Measurements from ENCODE around the gene SPOCK3.

SPOCK3 gene

DNA sequence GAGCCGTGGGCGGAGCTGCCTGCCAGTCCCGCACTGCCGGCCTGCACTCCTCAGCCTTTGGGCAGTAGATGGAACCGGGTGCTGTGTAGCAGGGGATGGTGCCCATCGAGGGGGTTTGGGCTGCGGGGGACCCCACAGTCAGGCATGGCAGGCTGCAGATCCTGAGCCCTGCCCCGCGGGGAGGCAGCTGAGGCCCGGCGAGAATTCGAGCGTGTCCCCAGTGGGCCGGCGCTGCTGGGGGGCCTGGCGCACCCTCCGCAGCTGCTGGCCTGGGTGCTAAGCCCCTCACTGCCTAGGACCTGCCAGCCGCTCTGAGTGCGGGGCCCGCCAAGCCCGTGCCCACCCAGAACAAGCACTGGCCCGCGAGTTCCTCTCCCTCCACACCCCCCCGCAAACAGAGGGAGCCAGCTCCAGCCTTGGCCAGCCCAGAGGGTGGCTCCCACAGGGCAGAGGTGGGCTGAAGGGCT is 391.5 kb downstream of the SPOCK3 start:
- TF ChIP-seq POLR2A (IDR thresholded peaks at IDR 0.05; ENCODE audit: low read depth, low read length), result no peak
- no peak for TF ChIP-seq POLR2AphosphoS5 (IDR thresholded peaks at IDR 0.05; ENCODE audit: low read depth, low read length)
- no peak for TF ChIP-seq TAF1 (IDR thresholded peaks at IDR 0.05; ENCODE audit: borderline replicate concordance, low read depth, low read length)
- DNase-seq (ENCODE audit: insufficient read length) (no peak), FAIRE-seq (no peak)

- no peak for TF ChIP-seq POLR2A (IDR thresholded peaks at IDR 0.05; ENCODE audit: low read depth, low read length)
- TF ChIP-seq TAF1 (IDR thresholded peaks at IDR 0.05; ENCODE audit: borderline replicate concordance, low read depth, low read length), result no peak
- no peak for TF ChIP-seq POLR2AphosphoS5 (IDR thresholded peaks at IDR 0.05; ENCODE audit: low read depth, low read length)
- peak; percentile 50 for FAIRE-seq
- DNase-seq (ENCODE audit: insufficient read length), result no peak
These were observed 394.6 kb downstream of the SPOCK3 start for GRCh38 chr4:166839615-166840251.

DNA sequence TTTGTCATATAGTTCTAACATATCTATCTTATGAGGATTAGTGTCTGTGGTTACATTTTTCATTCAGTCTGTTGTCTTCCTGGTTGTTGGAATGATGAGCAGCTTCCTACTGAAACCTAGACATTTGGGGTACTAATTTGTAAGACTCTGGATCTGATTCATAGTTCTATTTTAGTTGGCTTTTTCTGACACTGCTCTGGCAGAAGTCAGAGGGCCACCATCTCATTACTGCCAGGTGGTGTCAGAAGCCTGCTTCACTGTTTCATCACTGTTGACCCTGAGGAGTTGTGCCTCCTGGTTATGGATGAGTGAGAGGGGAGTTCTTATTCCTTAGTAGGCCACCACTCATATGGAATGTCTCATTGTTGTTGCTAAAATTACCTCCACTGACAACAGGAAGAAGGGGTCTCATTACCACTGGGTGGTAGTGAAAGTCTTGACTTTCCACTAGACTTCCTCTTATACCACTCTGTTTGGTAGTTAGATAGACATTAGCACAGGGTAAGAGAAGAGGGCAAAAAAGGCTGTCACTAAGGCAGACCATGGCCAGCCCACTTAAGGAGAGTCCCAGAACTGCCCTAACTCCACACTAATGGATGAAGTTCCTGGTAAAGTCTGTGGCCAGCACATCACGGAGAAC is 395.2 kb downstream of the SPOCK3 start:
- DNase-seq (ENCODE audit: insufficient read length), result no peak
- TF ChIP-seq TAF1 (IDR thresholded peaks at IDR 0.05; ENCODE audit: borderline replicate concordance, low read depth, low read length) (no peak), POLR2A (IDR thresholded peaks at IDR 0.05; ENCODE audit: low read depth, low read length) (no peak), POLR2AphosphoS5 (IDR thresholded peaks at IDR 0.05; ENCODE audit: low read depth, low read length) (no peak)
- peak; percentile 83 for FAIRE-seq

DNA sequence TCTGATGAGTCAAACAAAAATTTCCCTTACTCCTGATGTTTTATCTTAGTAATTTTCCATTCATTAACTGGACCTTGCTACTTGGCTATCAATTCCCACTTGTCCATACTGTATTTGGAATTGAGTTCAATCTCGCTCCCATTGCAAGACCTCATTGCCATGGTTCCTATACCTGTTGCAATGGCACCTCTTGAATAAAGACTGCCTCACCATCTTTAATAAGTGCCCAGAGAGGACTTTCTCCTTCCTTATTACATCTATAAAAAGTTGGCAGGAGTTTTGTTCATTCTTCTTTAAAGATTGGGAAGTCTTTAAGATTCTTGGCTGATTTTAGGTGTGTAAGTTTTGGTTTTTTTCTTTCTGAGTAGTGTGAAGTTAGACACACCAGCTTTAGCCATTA is 397.4 kb downstream of the SPOCK3 start:
- TF ChIP-seq POLR2AphosphoS5 (IDR thresholded peaks at IDR 0.05; ENCODE audit: low read depth, low read length) (no peak), POLR2A (IDR thresholded peaks at IDR 0.05; ENCODE audit: low read depth, low read length) (no peak), TAF1 (IDR thresholded peaks at IDR 0.05; ENCODE audit: borderline replicate concordance, low read depth, low read length) (no peak)
- no peak for FAIRE-seq
- no peak for DNase-seq (ENCODE audit: insufficient read length)

GRCh38 chr4:166827629-166828028 is 406.7 kb downstream of the SPOCK3 start:
- DNase-seq (ENCODE audit: insufficient read length) (no peak), FAIRE-seq (no peak)
- TF ChIP-seq TAF1 (IDR thresholded peaks at IDR 0.05; ENCODE audit: borderline replicate concordance, low read depth, low read length) (no peak), POLR2A (IDR thresholded peaks at IDR 0.05; ENCODE audit: low read depth, low read length) (no peak), POLR2AphosphoS5 (IDR thresholded peaks at IDR 0.05; ENCODE audit: low read depth, low read length) (no peak)

DNA sequence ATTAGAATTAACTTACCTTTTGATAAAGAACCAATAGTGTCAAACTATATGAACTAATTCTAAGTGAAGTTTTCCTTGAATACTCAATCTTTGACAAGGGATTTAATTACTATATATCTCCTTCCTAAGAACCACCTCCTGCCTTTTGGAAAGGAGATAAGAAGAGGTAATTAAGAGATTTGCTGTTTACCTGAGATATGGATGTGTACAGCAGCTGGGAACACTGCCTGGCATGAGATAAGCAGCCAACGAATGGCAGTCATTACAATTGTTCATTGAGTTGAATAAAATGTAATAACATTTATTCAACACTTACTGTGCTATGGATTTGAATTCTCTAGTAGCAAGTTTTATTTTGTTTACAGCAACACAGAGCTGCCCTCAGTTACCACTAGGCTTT is 407.1 kb downstream of the SPOCK3 start:
- FAIRE-seq, result no peak
- TF ChIP-seq POLR2A (IDR thresholded peaks at IDR 0.05; ENCODE audit: low read depth, low read length) (no peak), TAF1 (IDR thresholded peaks at IDR 0.05; ENCODE audit: borderline replicate concordance, low read depth, low read length) (no peak), POLR2AphosphoS5 (IDR thresholded peaks at IDR 0.05; ENCODE audit: low read depth, low read length) (no peak)

GRCh38 chr4:166823848-166824247 is 410.4 kb downstream of the SPOCK3 start:
- FAIRE-seq, result no peak

More for the DNA sequence above, 407.1 kb downstream of the SPOCK3 start:
- no peak for DNase-seq (ENCODE audit: insufficient read length)

GRCh38 chr4:166823126-166823525 is 411.2 kb downstream of the SPOCK3 start:
- FAIRE-seq (no peak), DNase-seq (ENCODE audit: insufficient read length) (no peak)
- TF ChIP-seq TAF1 (IDR thresholded peaks at IDR 0.05; ENCODE audit: borderline replicate concordance, low read depth, low read length), result no peak

More at GRCh38 chr4:166823848-166824247, 410.4 kb downstream of the SPOCK3 start:
- no peak for TF ChIP-seq POLR2A (IDR thresholded peaks at IDR 0.05; ENCODE audit: low read depth, low read length)
- TF ChIP-seq POLR2AphosphoS5 (IDR thresholded peaks at IDR 0.05; ENCODE audit: low read depth, low read length), result no peak
- no peak for TF ChIP-seq TAF1 (IDR thresholded peaks at IDR 0.05; ENCODE audit: borderline replicate concordance, low read depth, low read length)
- DNase-seq (ENCODE audit: insufficient read length), result no peak

DNA sequence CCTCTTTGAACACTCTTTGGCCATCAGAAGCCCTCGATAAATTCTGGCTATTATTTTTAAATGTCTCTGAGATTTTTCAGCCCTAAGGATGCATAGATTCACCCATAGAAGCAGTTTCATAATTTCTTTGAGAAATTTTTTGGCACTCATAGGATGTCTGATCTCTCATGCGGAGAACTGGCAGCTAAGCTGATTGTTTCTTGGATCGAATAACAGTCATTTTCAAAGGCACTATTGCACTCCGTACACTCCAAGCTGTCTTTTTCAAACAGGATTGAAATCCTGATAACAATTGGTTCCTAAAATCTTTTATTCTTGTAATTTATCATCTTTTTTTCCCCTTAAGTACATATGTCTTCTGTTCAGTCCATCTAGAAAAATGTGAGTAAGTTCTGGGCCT is 411.9 kb downstream of the SPOCK3 start:
- DNase-seq (ENCODE audit: insufficient read length) (no peak), FAIRE-seq (no peak)
- TF ChIP-seq POLR2A (IDR thresholded peaks at IDR 0.05; ENCODE audit: low read depth, low read length) (no peak), POLR2AphosphoS5 (IDR thresholded peaks at IDR 0.05; ENCODE audit: low read depth, low read length) (no peak), TAF1 (IDR thresholded peaks at IDR 0.05; ENCODE audit: borderline replicate concordance, low read depth, low read length) (no peak)

DNA sequence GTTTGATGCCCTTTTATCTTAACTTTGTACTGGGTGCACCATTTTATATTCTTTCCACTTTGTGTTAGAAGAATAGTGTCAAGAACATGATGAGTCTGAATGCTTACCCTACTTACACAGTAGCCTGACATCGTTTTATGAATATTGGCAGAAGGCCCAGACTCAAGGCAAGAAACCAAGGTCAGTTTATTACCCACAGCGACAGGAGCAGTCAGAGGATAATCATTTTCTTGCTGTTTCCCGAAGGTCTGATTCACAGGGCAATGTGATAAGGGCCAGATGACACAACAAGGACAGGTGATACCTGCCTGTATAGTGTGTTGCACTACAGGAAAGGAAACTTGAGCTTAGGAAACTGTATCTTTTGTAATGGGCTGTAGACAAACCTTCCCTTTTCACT is 417.4 kb downstream of the SPOCK3 start:
- TF ChIP-seq TAF1 (IDR thresholded peaks at IDR 0.05; ENCODE audit: borderline replicate concordance, low read depth, low read length) (no peak), POLR2A (IDR thresholded peaks at IDR 0.05; ENCODE audit: low read depth, low read length) (no peak), POLR2AphosphoS5 (IDR thresholded peaks at IDR 0.05; ENCODE audit: low read depth, low read length) (no peak)
- no peak for DNase-seq (ENCODE audit: insufficient read length)
- peak; percentile 14 for FAIRE-seq

- TF ChIP-seq POLR2AphosphoS5 (IDR thresholded peaks at IDR 0.05; ENCODE audit: low read depth, low read length) (no peak), TAF1 (IDR thresholded peaks at IDR 0.05; ENCODE audit: borderline replicate concordance, low read depth, low read length) (no peak), POLR2A (IDR thresholded peaks at IDR 0.05; ENCODE audit: low read depth, low read length) (no peak)
- FAIRE-seq (no peak), DNase-seq (ENCODE audit: insufficient read length) (no peak)
These were observed 425.9 kb downstream of the SPOCK3 start for GRCh38 chr4:166808380-166808779.

GRCh38 chr4:166802346-166802745 is 431.9 kb downstream of the SPOCK3 start:
- no peak for DNase-seq (ENCODE audit: insufficient read length)
- TF ChIP-seq POLR2A (IDR thresholded peaks at IDR 0.05; ENCODE audit: low read depth, low read length) (no peak), POLR2AphosphoS5 (IDR thresholded peaks at IDR 0.05; ENCODE audit: low read depth, low read length) (no peak), TAF1 (IDR thresholded peaks at IDR 0.05; ENCODE audit: borderline replicate concordance, low read depth, low read length) (no peak)
- no peak for FAIRE-seq
